Neural cell (in vitro differentiated cells): ENCODE measurements around the gene TYRO3. TPM values are rescaled to one million over a fixed set of nuclear protein-coding genes. Genes with fewer than 3 reads are reported as not detected.

Source experiments
- H2AFZ ChIP-seq: fragments of 200-600, 300-800 bp; sonication (generic), shearing (Covaris generic); 2 replicates; pipeline ENCODE4 v1.6.0; 2014; ENCODE audit warnings: low read depth, mild to moderate bottlenecking, antibody characterized with exemption, low read length, moderate library complexity
- H3F3A ChIP-seq: fragments of 200-600 bp; shearing (Covaris generic); 2 replicates; pipeline ENCODE4 v1.6.1; 2016; ENCODE audit warnings: mild to moderate bottlenecking, moderate library complexity, mixed read lengths, antibody characterized with exemption, low read length; ENCODE audit not compliant: insufficient read depth, poor library complexity, severe bottlenecking
- H3K27ac ChIP-seq: fragments of 200-600, 300-800 bp; sonication (generic), shearing (Covaris generic); 2 replicates; pipeline ENCODE4 v1.5.1; 2014; ENCODE audit warnings: mild to moderate bottlenecking, low read length, moderate library complexity
- H3K27me3 ChIP-seq: fragments of 300-800, 200-600 bp; sonication (generic), shearing (Covaris generic); 2 replicates; pipeline ENCODE4 v1.6.0; 2014; ENCODE audit warnings: mild to moderate bottlenecking, low read depth, low read length, moderate library complexity; ENCODE audit not compliant: insufficient read depth
- H3K36me3 ChIP-seq: fragments of 300-800, 200-600 bp; sonication (generic), shearing (Covaris generic); 2 replicates; pipeline ENCODE4 v1.5.1; 2014; ENCODE audit warnings: mild to moderate bottlenecking, antibody characterized with exemption, low read length, moderate library complexity; ENCODE audit not compliant: insufficient read depth
- H3K4me2 ChIP-seq: fragments of 300-800, 200-600 bp; sonication (generic), shearing (Covaris generic); 2 replicates; pipeline ENCODE4 v1.6.0; 2014; ENCODE audit warnings: mild to moderate bottlenecking, low read length
- H3K4me3 ChIP-seq: fragments of 300-800, 200-600 bp; sonication (generic), shearing (Covaris generic); 2 replicates; pipeline ENCODE4 v1.5.1; 2014; ENCODE audit warnings: mild to moderate bottlenecking, low read length, moderate library complexity
- H3K79me2 ChIP-seq: fragments of 200-600 bp; shearing (Covaris generic); replicated peaks from 2 replicates; pipeline ENCODE4 v1.6.0; 2014; ENCODE audit warnings: mild to moderate bottlenecking, low read length, moderate library complexity; ENCODE audit not compliant: insufficient read depth
- H3K9ac ChIP-seq: fragments of 300-800, 200-600 bp; sonication (generic), shearing (Covaris generic); 2 replicates; pipeline ENCODE4 v1.6.1; 2016; ENCODE audit warnings: mild to moderate bottlenecking, low read length, mixed read lengths
- H3K9me2 ChIP-seq: fragments of 200-600 bp; shearing (Covaris generic); 2 replicates; pipeline ENCODE4 v1.6.1; 2016; ENCODE audit warnings: mild to moderate bottlenecking, low read length, mixed read lengths; ENCODE audit not compliant: insufficient read depth
- H3K9me3 ChIP-seq: fragments of 200-600, 300-800 bp; sonication (generic), shearing (Covaris generic); 2 replicates; pipeline ENCODE4 v1.6.1; 2016; ENCODE audit warnings: mild to moderate bottlenecking, mixed run types, low read length, moderate library complexity, mixed read lengths
- H4K20me1 ChIP-seq: fragments of 200-600 bp; shearing (Covaris generic); 2 replicates; pipeline ENCODE4 v1.6.1; 2016; ENCODE audit warnings: mild to moderate bottlenecking, mixed run types; ENCODE audit not compliant: insufficient read depth
- CTCF ChIP-seq: fragments of 450-650 bp; IDR thresholded peaks from 2 replicates; pipeline ENCODE4 v1.5.1; 2014; ENCODE audit warnings: antibody characterized with exemption, mild to moderate bottlenecking, moderate library complexity; ENCODE audit not compliant: poor library complexity, severe bottlenecking
- EP300 ChIP-seq: fragments of 450-650 bp; conservative IDR thresholded peaks from 2 replicates; pipeline ENCODE4 v1.6.1; 2014; ENCODE audit warnings: antibody characterized with exemption, mild to moderate bottlenecking, moderate library complexity; ENCODE audit not compliant: poor library complexity, severe bottlenecking
- EZH2 ChIP-seq: fragments of 200-600, 300-800 bp; shearing (Covaris generic), sonication (generic); IDR thresholded peaks from 2 replicates; pipeline ENCODE4 v1.6.1; 2014; ENCODE audit warnings: antibody characterized with exemption, low read length, borderline replicate concordance, mild to moderate bottlenecking; ENCODE audit not compliant: insufficient read depth, poor library complexity, severe bottlenecking
- MXI1 ChIP-seq: fragments of 450-650 bp; conservative IDR thresholded peaks from 2 replicates; pipeline ENCODE4 v1.6.1; 2014; ENCODE audit warnings: antibody characterized with exemption, mild to moderate bottlenecking; ENCODE audit not compliant: poor library complexity, severe bottlenecking
- POLR2AphosphoS5 ChIP-seq: IDR thresholded peaks from 2 replicates; pipeline ENCODE4 v1.6.1; 2012
- RAD21 ChIP-seq: fragments of 450-650 bp; conservative IDR thresholded peaks from 2 replicates; pipeline ENCODE4 v1.6.1; 2014; ENCODE audit warnings: antibody characterized with exemption, mild to moderate bottlenecking, moderate library complexity
- REST ChIP-seq: IDR thresholded peaks from 2 replicates; pipeline ENCODE4 v1.6.1; 2012; ENCODE audit warnings: borderline replicate concordance
- SMC3 ChIP-seq: fragments of 450-650 bp; conservative IDR thresholded peaks from 2 replicates; pipeline ENCODE4 v1.6.1; 2014; ENCODE audit warnings: antibody characterized with exemption, mild to moderate bottlenecking, moderate library complexity; ENCODE audit not compliant: poor library complexity
- TAF1 ChIP-seq: IDR thresholded peaks from 2 replicates; pipeline ENCODE4 v1.6.1; 2012; ENCODE audit warnings: low read depth
- polyA plus RNA-seq: library from polyadenylated mRNA; depleted of rRNA; stranded (reverse); fragments of >200 nt; gene quantifications from 2 replicates; pipeline ENCODE4 v1.2.3, GENCODE V29; 2014

The TYRO3 gene
- polyA plus RNA-seq, 1 donor from 2014 or later, result 12.1 TPM

DNA sequence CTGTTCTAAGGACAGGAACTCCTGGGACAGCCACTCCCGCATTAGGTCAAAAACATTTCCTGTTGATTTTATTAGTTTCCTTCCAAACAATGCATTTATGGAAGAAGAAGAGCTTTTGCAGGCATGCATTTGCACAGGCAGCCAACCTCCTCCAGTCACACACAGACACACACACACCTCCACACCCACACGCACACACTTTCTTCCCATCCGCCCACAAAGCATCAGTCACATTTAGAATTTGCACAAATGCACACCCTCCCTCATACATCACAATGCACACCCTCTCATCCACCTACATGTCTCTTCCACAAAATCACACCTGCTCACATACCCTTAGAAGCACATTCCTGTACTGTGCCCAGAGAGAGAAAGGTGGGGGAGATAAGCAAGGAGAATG lies 4.1 kb upstream of the TYRO3 start:
- Histone ChIP-seq H3K79me2 (no peaks in the 10 kb centered on the region), H3K27ac (no peak overlapping the region), H3K36me3 (no peaks in the 10 kb centered on the region), H3K4me3 (no peak overlapping the region), H3K9me3 (no peaks in the 10 kb centered on the region), H4K20me1 (no peaks in the 10 kb centered on the region), H3F3A (peaks cover 7% of the 10 kb centered on the region), H2AFZ (no peak overlapping the region), H3K9ac (no peak overlapping the region), H3K27me3 (no peaks in the 10 kb centered on the region), H3K9me2 (no peaks in the 10 kb centered on the region), H3K4me2 (no peak overlapping the region)
- TF ChIP-seq CTCF (no peak), SMC3 (no peak), REST (no peak)

- Histone ChIP-seq H3K27ac (no peak overlapping the region), H2AFZ (no peak overlapping the region), H3K79me2 (no peaks in the 10 kb centered on the region), H3K9ac (no peak overlapping the region), H4K20me1 (no peaks in the 10 kb centered on the region), H3K4me3 (no peak overlapping the region), H3K4me2 (no peak overlapping the region), H3K9me3 (no peaks in the 10 kb centered on the region), H3K36me3 (no peaks in the 10 kb centered on the region), H3F3A (peaks cover 7% of the 10 kb centered on the region), H3K27me3 (no peaks in the 10 kb centered on the region), H3K9me2 (no peaks in the 10 kb centered on the region)
- TF ChIP-seq POLR2AphosphoS5, result no peak
- TF ChIP-seq EZH2, result no peak
- TF ChIP-seq CTCF, result no peak
- TF ChIP-seq RAD21, result no peak
- TF ChIP-seq EP300, result no peak
- TF ChIP-seq SMC3, result no peak
- no peak for TF ChIP-seq MXI1
- no peak for TF ChIP-seq REST
- TF ChIP-seq TAF1, result no peak
Observed at GRCh38 chr15:41556677-41557076, 2.3 kb upstream of the TYRO3 start.
